GM13976 (cell line): ENCODE measurements around the gene NOL9.

Experiments
- DNase-seq: peaks from one replicate; pipeline ENCODE4 v3.0.0; 2012; ENCODE audit warnings: low spot score
- in situ Hi-C: fragments of 300-500 bp; cut with MboI; formaldehyde crosslinking; loops from one replicate; pipeline ENCODE4 v1.12.0; 2022; ENCODE audit warnings: low sequenced_read_pairs, mixed read lengths, inconsistent platforms; ENCODE audit not compliant: unreplicated experiment
- TF ChIP-seq, protein P1 (sequence below): IDR thresholded peaks from 2 replicates; pipeline ENCODE4 v1.5.1; 2012; ENCODE audit warnings: borderline replicate concordance, mild to moderate bottlenecking; ENCODE audit not compliant: insufficient read depth; ENCODE audit errors: extremely low read depth, missing control alignments, control extremely low read depth

NOL9 gene

DNA sequence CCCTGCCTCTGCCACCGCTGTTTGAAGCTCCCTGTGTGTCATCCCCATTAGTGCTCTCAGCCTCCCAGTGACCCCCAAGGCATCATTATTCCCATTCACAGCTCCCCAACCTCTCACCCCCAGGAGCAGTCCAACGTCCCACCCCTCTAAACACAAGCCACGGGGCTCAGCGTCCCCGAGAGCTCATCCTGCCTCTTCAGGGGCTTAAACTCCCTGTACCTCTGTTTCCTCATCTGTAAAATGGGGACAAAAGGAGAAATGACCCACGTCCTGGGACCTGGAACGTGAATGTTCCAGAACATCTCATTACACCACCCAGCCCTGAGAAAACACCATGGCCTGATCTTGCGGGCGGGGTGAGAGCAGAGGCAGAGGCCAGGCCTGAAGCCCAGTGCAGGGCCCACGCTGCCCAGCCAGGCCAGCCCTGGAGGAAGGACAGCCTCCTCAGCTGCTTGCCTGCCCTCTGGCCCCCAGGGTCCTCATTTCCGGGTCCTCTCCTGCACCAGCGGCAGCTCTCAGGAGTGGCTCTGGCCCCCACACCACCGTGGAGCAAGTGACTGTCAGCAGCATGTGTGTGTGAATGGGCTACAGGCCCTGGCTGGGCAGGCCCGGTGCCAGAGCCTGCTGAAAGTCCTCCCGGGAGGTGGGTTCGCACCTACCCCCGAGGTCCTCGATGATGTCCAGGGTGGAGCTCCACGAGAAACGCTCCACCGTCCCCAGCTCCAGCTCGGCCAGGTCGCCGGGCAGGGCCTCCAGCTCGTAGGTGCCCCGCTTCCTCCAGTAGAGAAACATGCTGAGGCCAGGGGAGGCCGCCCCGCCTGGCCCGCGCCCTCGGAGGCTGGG lies 48.7 kb downstream of the NOL9 start:
- no peak for DNase-seq
- TF ChIP-seq, protein P1, sequence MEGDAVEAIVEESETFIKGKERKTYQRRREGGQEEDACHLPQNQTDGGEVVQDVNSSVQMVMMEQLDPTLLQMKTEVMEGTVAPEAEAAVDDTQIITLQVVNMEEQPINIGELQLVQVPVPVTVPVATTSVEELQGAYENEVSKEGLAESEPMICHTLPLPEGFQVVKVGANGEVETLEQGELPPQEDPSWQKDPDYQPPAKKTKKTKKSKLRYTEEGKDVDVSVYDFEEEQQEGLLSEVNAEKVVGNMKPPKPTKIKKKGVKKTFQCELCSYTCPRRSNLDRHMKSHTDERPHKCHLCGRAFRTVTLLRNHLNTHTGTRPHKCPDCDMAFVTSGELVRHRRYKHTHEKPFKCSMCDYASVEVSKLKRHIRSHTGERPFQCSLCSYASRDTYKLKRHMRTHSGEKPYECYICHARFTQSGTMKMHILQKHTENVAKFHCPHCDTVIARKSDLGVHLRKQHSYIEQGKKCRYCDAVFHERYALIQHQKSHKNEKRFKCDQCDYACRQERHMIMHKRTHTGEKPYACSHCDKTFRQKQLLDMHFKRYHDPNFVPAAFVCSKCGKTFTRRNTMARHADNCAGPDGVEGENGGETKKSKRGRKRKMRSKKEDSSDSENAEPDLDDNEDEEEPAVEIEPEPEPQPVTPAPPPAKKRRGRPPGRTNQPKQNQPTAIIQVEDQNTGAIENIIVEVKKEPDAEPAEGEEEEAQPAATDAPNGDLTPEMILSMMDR, result no peak
- in situ Hi-C loops, result no loop called here

DNA sequence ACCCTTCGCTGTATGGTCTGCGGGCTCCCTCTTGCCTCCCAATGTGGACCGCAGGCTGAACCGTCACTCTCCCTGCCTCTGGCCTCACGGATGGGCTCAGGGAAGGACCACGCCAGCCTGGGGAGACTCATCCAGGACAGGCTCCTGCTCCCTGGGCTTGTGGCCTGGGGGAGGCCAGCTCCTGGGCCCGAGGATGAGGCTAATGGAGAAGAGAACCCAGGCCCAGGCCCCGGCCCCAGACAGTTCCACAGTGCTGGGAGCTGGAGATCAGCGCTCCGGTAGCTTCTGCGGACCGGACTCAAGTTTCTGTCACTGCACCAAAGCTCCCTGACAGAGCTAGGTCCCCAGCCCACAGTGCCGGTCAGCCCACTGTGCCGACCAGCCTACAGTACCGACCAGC lies 49.4 kb downstream of the NOL9 start:
- no peak for DNase-seq
- in situ Hi-C loops, result no loop called here
- TF ChIP-seq, protein P1, result no peak

DNA sequence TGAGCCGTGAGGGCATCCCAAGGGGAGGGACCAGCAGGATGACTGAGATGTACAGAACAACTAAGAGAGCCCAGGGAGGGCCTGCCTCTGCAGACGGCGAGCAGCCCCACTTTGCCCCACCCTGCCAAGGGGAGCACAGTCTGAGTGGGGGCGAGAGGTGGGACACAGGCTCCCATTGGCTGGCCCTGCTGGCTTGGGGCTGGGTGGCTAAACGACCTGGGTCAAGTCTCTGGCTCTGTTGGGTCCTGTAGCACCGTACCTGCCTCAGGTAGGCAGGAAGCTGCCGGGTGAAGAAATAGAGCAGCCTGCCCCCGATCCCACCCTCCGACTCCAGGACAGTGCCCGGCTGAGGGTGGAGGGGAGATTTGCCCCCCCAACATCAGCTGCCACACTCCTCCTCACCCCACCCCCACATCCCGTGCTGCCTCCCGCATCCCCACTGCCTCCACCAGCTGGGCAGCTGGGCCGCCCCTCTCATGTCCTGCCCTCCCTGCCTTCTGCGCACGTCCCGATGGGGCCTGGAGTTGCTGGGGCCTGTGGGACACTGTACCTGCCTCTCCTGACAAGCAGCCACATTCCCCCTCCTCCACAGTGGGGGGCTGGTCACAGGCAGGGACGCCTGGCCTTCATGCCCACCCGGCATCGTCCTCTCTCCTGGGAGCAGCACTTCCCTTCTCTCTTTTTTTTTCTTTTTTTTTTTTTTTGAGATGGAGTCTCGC lies 50.3 kb downstream of the NOL9 start:
- in situ Hi-C loops, result no loop called here
- TF ChIP-seq, protein P1, result no peak
- DNase-seq, result no peak

DNA sequence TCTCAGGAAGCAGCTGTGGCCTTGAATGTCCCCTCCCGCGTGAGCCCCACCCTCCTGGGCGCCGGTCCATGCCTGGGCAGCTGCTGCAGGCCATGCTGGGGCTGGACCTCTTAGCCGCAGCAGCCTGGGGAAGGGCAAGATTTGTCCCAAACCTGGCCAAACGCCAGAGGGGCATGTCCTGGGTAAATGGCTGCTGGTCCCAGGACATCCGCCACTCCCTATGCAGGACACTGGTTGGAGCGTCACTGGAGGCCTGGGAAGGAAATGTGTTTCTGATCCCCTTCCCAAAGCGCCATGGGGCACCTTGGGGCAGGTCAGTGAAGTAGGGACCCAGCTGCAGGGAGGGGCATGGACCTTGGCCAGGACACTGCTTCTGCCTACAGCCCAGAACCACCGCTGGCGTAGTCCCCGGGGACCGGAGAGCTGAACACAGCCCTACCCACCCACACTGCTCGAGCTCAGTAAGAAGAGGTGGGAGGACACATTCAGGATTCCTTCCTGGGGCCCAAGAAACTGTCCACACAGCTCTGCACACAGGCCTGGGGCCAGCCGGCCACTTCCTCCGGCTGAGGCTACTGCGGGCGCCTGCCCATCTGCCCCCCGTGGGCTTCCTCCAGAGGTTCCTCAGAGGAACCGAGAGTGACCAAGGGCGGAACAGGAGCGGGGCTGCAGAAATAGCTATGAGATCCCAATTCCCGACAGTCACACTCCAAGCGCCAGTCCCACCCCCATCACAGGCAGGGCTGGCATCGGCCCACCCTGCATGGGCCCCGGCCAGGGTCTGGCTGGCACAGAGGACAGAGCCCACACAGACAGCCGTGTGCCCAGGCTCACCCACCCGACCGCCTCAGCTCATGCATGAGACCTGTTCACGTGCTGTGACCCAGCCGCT lies 52.1 kb downstream of the NOL9 start:
- in situ Hi-C loops, result no loop called here
- TF ChIP-seq, protein P1, result no peak
- DNase-seq, result no peak

DNA sequence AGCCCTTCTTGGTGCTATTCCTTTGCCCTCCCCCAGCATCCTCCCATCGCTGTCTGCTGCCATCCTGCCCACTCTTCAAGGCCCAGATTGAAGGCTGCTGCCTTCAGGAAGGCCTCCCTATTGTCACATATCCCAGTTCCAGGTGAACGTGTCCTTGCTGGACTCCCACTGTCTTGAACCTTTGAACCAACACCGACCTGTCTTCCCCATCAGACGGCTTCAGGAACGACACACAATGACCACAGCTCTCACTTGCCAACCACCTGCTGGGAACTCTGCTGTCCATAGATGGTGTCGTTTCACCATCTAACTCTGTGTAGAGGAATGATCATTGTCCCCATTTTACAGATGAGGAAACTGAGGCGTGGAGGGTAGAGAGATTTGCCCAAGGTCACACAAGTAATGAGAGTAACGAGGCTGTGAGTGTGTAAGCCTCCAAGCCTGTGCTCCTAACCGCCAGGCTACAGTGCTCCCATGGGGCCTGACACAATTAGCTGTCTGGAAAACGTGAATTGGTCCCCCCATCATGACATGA lies 53.0 kb downstream of the NOL9 start:
- in situ Hi-C loops, result no loop called here
- TF ChIP-seq, protein P1, result no peak
- DNase-seq, result no peak
